ENCODE data around the gene DLGAP5.

The DLGAP5 gene

DNA sequence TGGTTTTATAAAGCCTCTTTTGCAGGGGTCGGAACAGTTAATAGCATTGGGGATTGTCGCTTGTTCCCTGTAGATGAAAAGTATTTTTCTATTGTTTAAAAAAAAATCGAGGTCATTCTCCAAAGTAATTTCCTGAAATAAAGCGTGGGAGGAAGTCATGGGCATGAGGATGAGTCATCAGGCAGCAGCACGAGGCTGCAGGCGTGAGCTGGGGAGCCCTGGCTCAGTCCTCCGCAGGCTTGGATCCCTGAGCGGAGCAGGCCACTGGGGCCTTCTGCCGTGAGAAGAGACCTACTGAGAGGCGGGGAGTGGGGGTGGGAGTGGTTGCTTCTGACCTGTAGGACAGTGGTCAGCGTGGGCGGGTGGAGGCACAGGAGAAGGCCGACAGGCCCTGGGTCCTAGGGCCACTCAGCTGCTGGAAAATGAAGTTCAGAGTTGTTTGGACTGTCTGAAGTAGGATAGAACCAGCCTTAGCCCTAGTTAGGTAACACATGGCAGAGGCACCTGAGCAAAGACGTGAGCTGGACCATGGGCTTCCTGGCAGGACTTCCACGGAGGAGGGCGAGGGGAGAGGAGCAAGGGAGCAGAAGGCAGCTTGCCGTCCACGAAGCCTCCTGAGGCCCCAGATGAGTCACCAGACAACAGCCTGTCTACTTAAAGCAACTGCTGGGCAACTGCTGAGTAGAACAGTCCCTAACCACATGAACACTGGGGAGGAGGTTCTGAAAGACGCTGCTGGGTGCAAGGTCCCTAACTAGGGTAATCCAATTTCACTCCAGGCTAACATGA is 83.4 kb downstream of the DLGAP5 start:
- no peak for DNase-seq

DNA sequence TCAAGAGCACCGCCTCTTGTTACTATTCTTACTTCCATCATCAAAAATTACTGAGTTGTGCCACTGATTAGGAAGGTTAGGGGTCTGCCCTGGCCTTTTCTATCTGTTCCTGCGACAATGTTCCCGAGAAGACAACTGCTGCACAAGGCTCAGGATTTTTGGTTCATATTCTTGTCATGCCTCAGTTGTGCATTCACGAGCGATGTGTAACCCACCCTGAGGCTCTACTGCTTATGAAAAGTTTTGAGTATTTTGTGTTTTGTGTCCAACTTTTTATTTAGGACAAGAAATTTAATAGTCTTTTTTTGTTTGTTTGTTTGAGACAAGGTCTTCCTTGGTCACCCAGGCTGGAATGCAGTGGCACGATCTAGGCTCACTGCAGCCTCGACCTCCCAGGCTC is 85.4 kb downstream of the DLGAP5 start:
- DNase-seq, result no peak

DNA sequence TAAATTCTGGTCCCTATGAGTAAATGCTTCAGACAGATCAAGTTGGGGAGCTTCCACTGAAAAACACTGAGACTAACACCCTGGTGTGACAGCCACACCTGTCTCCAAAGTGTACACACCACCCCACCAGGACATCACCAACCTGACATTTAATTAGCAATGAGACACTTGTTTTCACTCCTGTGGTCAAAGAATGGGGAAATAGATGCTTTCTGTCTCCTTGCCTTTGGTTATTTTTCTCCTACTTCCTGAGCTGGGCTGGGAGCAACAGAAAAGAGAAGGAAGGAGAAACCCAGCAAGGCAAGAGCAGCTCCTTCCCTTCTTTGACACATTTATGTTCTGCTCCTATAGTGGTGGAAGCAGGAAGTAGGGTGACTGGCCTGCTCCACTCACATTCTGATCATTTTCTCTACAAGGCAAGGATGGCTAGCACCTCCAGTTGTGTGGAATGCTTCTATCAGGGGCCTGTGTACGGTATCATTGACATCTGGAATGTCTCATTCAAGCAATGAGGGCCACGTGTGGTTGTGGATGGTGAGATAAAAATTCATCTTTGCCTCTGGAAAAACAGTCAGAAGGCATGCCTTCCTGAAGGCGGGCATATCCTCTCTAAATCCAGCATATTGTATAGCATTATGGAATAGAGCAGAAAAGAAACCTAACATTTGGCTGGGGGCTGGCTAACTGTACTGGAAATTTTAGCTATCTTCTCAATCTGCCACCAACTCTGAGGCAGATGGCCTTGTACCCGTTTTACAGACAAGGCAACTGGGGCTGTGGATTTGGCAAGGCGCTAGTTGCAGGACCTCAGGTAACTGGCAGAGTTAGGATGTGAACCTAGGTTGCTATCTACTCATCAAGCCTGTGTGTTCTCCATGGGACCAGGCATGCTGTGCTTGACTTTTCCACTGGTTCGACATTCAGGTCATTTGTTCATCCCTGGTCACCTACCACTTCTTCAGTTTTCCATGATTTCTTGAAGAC is 87.1 kb downstream of the DLGAP5 start:
- DNase-seq, result no peak

DNA sequence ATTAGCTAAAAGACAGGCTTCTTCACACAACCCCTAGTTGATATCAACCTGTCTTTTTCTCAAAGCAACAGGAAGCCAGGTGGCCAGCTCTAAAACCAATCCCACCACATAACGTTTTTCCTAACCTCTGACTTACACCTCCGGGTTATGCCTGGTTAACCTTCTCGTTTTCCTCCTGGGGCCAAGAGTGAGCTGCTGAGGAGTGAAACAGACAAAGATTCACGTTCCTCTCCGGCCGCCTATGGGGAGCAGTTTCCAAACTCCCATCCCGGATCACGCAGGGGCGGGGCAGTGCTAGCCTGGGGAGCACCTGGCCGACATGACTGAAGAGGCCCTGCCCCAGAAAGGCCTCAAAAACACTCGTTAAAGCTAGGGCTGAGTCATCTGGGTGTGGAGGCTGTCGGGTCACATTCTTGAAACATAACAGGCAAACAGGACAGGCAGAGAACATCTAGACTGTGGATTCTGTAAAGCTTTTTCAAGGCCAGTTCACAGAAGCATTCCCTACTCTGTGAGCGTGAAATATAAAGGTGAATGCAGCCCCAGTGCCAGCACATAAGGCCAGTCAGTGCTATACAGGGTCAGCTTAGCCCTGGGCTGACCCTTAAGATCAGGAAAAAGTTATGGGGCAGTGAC is 88.3 kb downstream of the DLGAP5 start:
- DNase-seq, result peak; percentile 19

DNA sequence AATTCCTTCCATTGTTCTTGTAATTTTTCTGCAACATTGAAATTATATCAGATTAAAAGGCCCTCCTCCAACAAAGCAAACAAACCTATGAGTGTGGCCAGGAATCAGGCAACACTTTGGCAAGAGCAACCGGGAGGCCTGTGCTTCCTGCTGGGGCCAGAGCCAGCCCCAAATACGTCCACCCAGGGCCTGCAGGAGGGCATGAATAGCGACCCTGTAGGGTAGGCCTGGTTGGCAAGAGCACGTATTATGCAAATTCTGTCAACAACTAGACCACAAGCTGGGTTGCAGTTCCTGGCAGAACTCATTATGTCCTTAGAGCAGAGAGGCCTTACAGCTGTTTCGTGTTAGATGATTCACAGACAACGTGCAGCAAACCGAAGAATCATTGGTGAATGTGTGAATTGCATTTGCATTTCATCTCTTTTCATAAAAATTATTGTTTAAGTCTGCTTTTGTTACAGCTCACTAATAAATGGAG is 89.2 kb downstream of the DLGAP5 start:
- DNase-seq, result no peak

DNA sequence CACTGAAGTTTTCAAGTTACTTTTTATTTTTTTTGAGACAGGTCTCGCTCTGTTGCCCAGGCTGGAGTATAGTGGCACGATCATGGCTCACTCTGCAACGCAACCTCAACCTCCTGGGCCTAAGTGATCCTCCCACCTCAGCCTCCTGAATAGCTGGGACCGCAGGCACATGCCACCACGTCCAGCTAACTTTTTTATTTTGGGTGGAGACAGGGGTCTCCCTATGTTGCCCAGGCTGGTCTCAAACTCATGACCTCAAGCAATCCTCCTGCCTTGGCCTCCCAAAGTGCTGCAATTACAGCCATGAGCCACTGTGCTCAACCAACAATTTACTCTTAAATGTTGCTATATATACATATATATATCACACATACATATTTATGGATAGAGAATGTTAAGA is 89.7 kb downstream of the DLGAP5 start:
- no peak for DNase-seq

DNA sequence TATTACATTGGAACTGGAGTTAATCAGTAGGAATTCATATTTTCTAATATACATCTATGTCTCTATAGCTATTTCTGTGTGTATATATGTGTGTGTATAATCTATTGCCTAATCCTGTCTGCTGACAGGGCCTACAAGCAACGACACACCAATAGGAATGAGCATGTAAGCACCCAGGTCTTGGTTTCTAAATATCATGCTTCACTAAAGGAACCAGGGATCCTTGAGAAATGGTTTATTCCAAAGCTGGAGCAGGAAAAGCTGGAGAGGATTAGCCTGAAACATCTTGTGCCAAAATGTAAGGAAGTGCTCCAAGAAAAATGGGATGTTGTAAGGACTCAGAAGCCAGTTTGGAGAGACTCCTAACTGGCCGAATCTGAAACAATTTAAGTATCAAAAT is 91.6 kb downstream of the DLGAP5 start:
- DNase-seq, result no peak

DNA sequence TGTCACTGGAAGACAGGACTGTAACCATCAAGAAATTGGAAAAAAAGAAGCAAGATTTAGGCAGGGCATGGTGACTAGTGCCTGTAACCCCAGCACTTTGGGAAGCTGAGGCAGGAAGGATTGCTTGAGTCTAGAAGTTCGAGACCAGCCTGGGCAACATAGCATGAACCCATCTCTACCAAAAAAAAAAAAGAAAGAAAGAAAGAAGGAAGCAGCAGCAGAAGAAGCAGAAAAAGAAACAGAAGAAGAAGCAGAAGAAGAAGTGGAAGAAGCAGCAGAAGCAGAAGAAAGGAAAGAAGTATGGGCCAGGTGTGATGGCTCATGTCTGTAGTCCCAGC is 92.9 kb downstream of the DLGAP5 start:
- no peak for DNase-seq

Data from activated CD4-positive, alpha-beta T cell treated with anti-CD3 and anti-CD28 coated beads for 1 hour (primary cell).